AG10803 (cell line): ENCODE data around the gene HDGFL2.

ENCODE experiments used
- DNase-seq: peaks from one replicate; pipeline ENCODE4 v3.0.0; 2010; ENCODE audit warnings: low read depth
- H3K4me3 ChIP-seq: 2 replicates; pipeline ENCODE4 v1.5.1; 2011; ENCODE audit warnings: mild to moderate bottlenecking, low read length, control low read depth
- TF ChIP-seq, protein P1 (sequence below): conservative IDR thresholded peaks from 2 replicates; pipeline ENCODE4 v1.5.1; 2011; ENCODE audit warnings: mild to moderate bottlenecking, low read length, control low read depth, inconsistent platforms

HDGFL2 gene

DNA sequence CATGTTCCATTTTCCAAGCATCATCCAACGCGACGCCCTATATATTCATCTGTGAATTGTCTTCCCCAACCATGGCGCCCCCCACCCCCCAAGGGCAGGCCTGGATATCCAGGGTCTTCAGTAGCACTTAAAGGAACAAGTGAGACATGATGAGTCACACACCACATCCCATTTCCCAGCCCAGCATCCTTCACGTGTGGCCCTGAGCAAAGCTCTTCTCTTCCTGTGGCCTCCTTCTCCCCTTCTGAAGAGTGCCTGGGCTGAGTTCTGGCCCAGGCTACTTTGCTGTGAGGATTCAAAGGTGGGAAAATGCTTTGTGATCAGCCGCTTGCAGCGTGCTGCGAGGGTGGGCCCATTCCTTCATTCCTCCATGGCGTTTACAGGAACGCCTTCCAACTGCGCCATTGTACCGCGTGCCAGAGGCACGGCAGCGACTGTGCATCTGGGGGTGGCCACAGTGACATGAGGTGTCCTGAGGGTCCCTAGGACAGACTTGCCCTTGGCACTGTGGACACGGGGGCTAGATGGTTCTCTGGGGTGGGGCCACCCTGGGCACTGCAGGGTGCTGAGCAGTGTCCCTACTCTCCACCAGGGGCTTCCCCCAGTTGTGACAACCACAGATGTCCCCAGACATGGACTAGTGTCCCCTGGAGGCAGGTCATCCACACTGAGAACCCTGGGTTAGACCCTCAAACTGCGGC is 34.5 kb downstream of the HDGFL2 start:
- no peak overlapping the region for H3K4me3 ChIP-seq
- DNase-seq = peak; percentile 37
- TF ChIP-seq, protein P1, sequence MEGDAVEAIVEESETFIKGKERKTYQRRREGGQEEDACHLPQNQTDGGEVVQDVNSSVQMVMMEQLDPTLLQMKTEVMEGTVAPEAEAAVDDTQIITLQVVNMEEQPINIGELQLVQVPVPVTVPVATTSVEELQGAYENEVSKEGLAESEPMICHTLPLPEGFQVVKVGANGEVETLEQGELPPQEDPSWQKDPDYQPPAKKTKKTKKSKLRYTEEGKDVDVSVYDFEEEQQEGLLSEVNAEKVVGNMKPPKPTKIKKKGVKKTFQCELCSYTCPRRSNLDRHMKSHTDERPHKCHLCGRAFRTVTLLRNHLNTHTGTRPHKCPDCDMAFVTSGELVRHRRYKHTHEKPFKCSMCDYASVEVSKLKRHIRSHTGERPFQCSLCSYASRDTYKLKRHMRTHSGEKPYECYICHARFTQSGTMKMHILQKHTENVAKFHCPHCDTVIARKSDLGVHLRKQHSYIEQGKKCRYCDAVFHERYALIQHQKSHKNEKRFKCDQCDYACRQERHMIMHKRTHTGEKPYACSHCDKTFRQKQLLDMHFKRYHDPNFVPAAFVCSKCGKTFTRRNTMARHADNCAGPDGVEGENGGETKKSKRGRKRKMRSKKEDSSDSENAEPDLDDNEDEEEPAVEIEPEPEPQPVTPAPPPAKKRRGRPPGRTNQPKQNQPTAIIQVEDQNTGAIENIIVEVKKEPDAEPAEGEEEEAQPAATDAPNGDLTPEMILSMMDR = no peak

DNA sequence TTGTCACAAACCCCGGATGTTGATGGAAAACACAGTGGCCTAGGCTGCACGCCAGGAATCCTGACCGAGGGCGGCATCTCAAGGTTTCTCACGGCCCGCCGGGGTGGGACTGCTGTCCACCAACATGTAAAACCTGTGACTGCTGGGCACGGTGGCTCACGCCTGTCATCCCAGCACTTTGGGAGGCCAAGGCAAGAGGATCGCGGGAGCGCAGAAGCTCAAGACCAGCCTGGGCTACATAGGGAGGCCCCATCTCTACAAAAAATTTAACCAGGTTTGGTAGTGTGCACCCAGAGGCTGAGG is 35.0 kb downstream of the HDGFL2 start:
- H3K4me3 ChIP-seq = no peak overlapping the region
- no peak for DNase-seq
- TF ChIP-seq, protein P1 = no peak

DNA sequence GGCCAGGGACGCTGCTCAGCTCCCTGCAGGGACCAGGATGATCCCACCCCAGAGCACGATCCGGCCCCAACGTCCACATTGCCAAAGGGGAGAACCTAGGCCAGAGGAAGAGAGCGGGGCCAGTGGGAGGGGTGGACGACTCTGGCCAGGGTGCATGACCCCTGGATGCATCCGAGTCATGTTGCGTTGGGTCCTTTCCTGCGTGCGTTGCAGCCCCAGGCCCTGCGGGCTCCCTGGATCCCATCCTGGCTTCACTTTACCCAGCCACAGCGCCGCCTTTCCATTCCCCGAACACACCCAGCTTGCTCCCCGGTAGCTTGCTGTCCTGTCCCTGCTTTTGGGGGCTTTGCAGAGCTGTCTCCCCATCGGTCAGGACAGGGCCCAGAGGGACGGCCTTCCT is 35.7 kb downstream of the HDGFL2 start:
- no peak overlapping the region for H3K4me3 ChIP-seq
- TF ChIP-seq, protein P1 = no peak
- DNase-seq = no peak

DNA sequence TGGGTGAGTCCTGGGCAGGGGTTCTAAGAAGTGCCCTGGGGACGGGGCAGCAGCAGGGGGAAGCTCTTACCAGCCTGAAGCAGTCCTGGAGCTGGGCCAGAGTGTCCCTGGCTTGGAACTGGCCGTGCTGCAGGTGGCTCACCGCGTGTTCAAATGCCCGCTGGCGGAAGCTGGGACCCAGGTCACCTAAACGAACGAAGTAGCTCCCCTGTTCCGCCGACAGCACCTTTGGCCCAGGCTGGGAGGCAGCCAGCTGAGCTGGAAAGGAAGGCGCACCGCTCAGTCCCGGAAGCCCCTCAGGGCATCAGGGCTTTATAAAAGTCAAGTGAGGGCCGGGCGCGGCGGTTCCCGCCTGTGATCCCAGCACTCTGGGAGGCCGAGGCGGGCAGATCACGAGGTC is 36.6 kb downstream of the HDGFL2 start:
- no peak overlapping the region for H3K4me3 ChIP-seq
- TF ChIP-seq, protein P1 = no peak
- DNase-seq = no peak

DNA sequence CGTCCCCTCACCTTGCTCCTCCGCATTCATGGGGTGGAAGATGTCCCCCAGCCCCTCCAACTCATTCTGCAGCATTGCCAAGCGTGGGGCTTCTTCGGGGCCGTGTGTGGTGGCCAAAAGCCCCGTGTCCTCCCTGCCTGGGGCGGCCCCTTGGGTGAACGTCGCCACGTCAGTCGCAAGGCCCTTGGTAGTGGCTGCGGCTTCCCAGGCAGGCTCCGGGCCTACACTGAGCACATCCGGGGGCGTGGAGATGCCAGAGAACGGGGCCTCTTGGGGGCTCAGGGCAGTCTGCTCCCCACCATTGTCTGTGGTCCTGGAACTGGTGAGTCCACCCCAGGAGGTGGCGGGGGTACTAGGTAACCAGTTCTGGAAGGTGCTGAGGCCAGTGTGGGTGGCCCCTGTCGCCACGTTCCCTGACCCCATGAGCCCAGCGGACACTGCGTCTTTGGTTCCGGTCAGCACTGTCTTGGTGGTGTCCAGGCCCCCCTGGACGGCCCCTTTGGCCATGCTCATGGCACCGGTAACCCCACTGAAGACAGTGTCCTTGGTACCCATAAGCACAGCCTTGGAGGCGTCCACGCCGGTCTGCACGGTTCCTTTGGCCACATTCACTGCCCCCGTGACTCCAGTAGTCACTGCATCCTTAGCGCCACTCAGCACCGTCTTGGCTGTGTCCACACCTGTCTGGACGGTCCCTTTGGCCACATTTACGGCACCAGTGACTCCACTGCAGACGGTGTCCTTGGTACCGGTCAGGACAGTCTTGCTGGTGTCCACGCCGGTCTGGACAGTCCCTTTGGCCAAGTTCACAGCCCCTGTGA is 38.5 kb downstream of the HDGFL2 start:
- no peak for DNase-seq
- no peak overlapping the region for H3K4me3 ChIP-seq
- TF ChIP-seq, protein P1 = no peak

DNA sequence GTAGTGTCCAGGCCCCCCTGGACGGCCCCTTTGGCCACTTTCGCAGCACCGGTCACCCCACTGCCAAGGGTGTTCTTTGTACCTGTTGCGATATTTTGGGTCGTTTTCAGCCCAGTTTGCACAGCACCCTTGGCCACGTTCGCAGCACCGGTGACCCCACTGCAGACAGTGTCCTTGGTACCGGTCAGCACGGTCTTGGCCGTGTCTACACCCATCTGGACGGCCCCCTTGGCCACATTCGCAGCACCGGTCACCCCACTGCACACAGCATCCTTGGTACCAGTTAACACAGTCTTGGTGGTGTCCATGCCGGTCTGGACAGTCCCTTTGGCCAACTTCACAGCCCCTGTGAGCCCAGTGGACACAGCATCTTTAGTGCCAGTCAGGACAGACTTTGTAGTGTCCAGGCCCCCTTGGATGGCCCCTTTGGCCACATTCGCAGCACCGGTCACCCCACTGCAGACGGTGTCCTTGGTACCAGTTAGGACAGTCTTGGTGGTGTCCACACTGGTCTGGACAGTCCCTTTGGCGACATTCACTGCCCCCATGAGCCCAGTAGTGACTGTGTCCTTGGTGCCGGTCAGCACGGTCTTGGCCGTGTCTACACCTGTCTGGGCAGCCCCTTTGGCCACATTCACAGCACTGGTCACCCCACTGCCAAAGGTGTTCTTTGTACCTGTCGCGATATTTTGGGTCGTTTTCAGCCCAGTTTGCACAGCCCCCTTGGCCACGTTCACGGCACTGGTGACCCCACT is 39.4 kb downstream of the HDGFL2 start:
- TF ChIP-seq, protein P1 = no peak
- no peak for DNase-seq
- H3K4me3 ChIP-seq = no peak overlapping the region
